SK-MEL-5 (cell line): ENCODE data around the gene MCMBP. TPM values are rescaled to one million over a fixed set of nuclear protein-coding genes. Genes with fewer than 3 reads are reported as not detected.

ENCODE experiments used
- DNase-seq: peaks from one replicate; pipeline ENCODE4 v3.0.0-alpha.2; 2016; ENCODE audit warnings: low read depth, low spot score
- in situ Hi-C: cut with HindIII; loops from 2 replicates; pipeline ENCODE4 v1.10.0; 2016; ENCODE audit warnings: low sequenced_read_pairs, high pct_unique_total_duplicates, low pct_unique_long_range_greater_than_20kb
- total RNA-seq: library from RNA; depleted of rRNA; stranded (reverse); fragments of >200 nt; shearing (Covaris generic); gene quantifications from 2 replicates; pipeline ENCODE4 v1.2.3, GENCODE V29; 2014

The MCMBP gene
- total RNA-seq, 1 experiment from 2014 or later: 41.1 TPM

- in situ Hi-C loops: no loop called here
- DNase-seq: no peak
These were observed 20.4 kb downstream of the MCMBP start for GRCh38 chr10:119852277-119852676.

GRCh38 chr10:119849944-119850343 lies 22.7 kb downstream of the MCMBP start:
- DNase-seq: no peak
- in situ Hi-C loops: no loop called here

- in situ Hi-C loops: no loop called here
- DNase-seq: no peak
These were observed 23.4 kb downstream of the MCMBP start for GRCh38 chr10:119849031-119849789.

GRCh38 chr10:119845656-119846055 lies 27.0 kb downstream of the MCMBP start:
- in situ Hi-C loops: no loop called here
- DNase-seq: no peak

- in situ Hi-C loops: no loop called here
- no peak for DNase-seq
These were observed 38.5 kb downstream of the MCMBP start for GRCh38 chr10:119834188-119834587.

GRCh38 chr10:119832951-119833350 lies 39.7 kb downstream of the MCMBP start:
- DNase-seq: no peak
- in situ Hi-C loops: no loop called here

GRCh38 chr10:119831656-119832055 lies 41.0 kb downstream of the MCMBP start:
- DNase-seq: peak; percentile 86
- in situ Hi-C loops: no loop called here

- no peak for DNase-seq
- in situ Hi-C loops: no loop called here
These were observed 41.8 kb downstream of the MCMBP start for GRCh38 chr10:119830851-119831250.

- in situ Hi-C loops: no loop called here
- peak; percentile 32 for DNase-seq
These were observed 43.2 kb downstream of the MCMBP start for GRCh38 chr10:119829429-119829828.

- in situ Hi-C loops: no loop called here
- no peak for DNase-seq
These were observed 45.2 kb downstream of the MCMBP start for GRCh38 chr10:119827430-119827829.

GRCh38 chr10:119826771-119827170 lies 45.9 kb downstream of the MCMBP start:
- DNase-seq: no peak
- in situ Hi-C loops: no loop called here

GRCh38 chr10:119824299-119824698 lies 48.3 kb downstream of the MCMBP start:
- in situ Hi-C loops: no loop called here
- no peak for DNase-seq

- DNase-seq: no peak
- in situ Hi-C loops: no loop called here
These were observed 51.5 kb downstream of the MCMBP start for GRCh38 chr10:119821182-119821581.

GRCh38 chr10:119818889-119819270 lies 53.8 kb downstream of the MCMBP start:
- no peak for DNase-seq
- in situ Hi-C loops: no loop called here

- DNase-seq: no peak
- in situ Hi-C loops: no loop called here
These were observed 54.4 kb downstream of the MCMBP start for GRCh38 chr10:119817991-119818888.

- in situ Hi-C loops: no loop called here
- no peak for DNase-seq
These were observed 57.0 kb downstream of the MCMBP start for GRCh38 chr10:119815671-119816070.

- DNase-seq: no peak
- in situ Hi-C loops: no loop called here
These were observed 60.0 kb downstream of the MCMBP start for GRCh38 chr10:119812684-119813083.

GRCh38 chr10:119811122-119811521 lies 61.5 kb downstream of the MCMBP start:
- DNase-seq: no peak
- in situ Hi-C loops: no loop called here
